Activated naive CD8-positive, alpha-beta T cell treated with anti-CD3 and anti-CD28 coated beads for 36 hours (primary cell): ENCODE results near the gene DUSP22. TPM values are rescaled to one million over a fixed set of nuclear protein-coding genes. Genes with fewer than 3 reads are reported as not detected.

Experiments
- DNase-seq: peaks from one replicate; pipeline ENCODE4 v3.0.0; 2021
- H3K27ac Mint-ChIP-seq: one replicate; pipeline ENCODE4 v1.8.0; 2022; ENCODE audit warnings: mild to moderate bottlenecking, moderate library complexity, mixed read lengths
- H3K27me3 Mint-ChIP-seq: one replicate; pipeline ENCODE4 v1.8.0; 2022; ENCODE audit warnings: mild to moderate bottlenecking, mixed read lengths
- H3K36me3 Mint-ChIP-seq: one replicate; pipeline ENCODE4 v1.8.0; 2021; ENCODE audit warnings: mild to moderate bottlenecking, mixed read lengths
- H3K4me1 Mint-ChIP-seq: one replicate; pipeline ENCODE4 v1.8.0; 2021; ENCODE audit warnings: mixed read lengths
- H3K4me3 Mint-ChIP-seq: one replicate; pipeline ENCODE4 v1.8.0; 2022; ENCODE audit warnings: mild to moderate bottlenecking, moderate library complexity, mixed read lengths
- H3K9me3 Mint-ChIP-seq: one replicate; pipeline ENCODE4 v1.8.0; 2022; ENCODE audit warnings: mixed read lengths
- total RNA-seq, 2 experiments: library from RNA; stranded (reverse); gene quantifications; one replicate each; pipeline ENCODE4 v1.2.3, GENCODE V29; 2021

DUSP22 gene
- total RNA-seq, 2 experiments from 2014 or later: 22.9 to 23.9 TPM

GRCh38 chr6:358847-359246, 66.6 kb downstream of the DUSP22 start:
- H3K27me3 Mint-ChIP-seq: no peaks in the 10 kb centered on the region
- H3K9me3 Mint-ChIP-seq: peaks cover 4% of the 10 kb centered on the region
- peaks cover 15% of the 10 kb centered on the region for H3K4me1 Mint-ChIP-seq
- peaks cover 3% of the 10 kb centered on the region for H3K36me3 Mint-ChIP-seq
- DNase-seq: no peak
- no peak overlapping the region for H3K4me3 Mint-ChIP-seq
- no peak overlapping the region for H3K27ac Mint-ChIP-seq

GRCh38 chr6:359261-360035, 67.2 kb downstream of the DUSP22 start:
- no peaks in the 10 kb centered on the region for H3K27me3 Mint-ChIP-seq
- DNase-seq: no peak
- no peak overlapping the region for H3K27ac Mint-ChIP-seq
- H3K4me3 Mint-ChIP-seq: no peak overlapping the region
- peaks cover 3% of the 10 kb centered on the region for H3K36me3 Mint-ChIP-seq
- H3K9me3 Mint-ChIP-seq: peaks cover 10% of the 10 kb centered on the region
- H3K4me1 Mint-ChIP-seq: peaks cover 15% of the 10 kb centered on the region

DNA sequence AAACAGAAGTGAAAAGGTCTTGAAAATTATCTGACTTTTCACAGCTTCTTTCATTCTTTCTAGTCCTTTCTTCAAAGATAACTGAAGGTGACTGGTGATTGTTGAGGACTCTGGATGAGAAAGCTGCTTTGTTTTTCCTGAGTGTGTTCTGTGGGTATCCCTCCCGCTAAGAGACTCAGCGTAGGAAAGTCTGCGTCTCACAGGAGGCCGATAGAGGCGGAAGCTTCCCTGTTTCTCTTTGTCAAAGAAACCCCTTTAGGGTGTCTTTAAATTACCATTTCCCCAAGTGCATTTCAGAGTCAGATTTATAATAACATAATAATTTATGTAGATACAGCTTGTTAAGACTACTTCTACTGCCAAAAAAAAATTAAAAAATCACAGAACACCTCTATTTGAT, 68.1 kb downstream of the DUSP22 start:
- Mint-ChIP-seq H3K4me3 (no peak overlapping the region), H3K27me3 (no peaks in the 10 kb centered on the region), H3K27ac (no peak overlapping the region), H3K4me1 (peaks cover 15% of the 10 kb centered on the region), H3K36me3 (peaks cover 3% of the 10 kb centered on the region), H3K9me3 (peaks cover 11% of the 10 kb centered on the region)
- no peak for DNase-seq

- Mint-ChIP-seq H3K36me3 (peaks cover 3% of the 10 kb centered on the region), H3K27ac (no peak overlapping the region), H3K4me3 (no peak overlapping the region), H3K4me1 (peaks cover 15% of the 10 kb centered on the region), H3K27me3 (no peaks in the 10 kb centered on the region), H3K9me3 (peaks cover 11% of the 10 kb centered on the region)
- DNase-seq: no peak
Measured at GRCh38 chr6:360764-361373, 68.6 kb downstream of the DUSP22 start.

DNA sequence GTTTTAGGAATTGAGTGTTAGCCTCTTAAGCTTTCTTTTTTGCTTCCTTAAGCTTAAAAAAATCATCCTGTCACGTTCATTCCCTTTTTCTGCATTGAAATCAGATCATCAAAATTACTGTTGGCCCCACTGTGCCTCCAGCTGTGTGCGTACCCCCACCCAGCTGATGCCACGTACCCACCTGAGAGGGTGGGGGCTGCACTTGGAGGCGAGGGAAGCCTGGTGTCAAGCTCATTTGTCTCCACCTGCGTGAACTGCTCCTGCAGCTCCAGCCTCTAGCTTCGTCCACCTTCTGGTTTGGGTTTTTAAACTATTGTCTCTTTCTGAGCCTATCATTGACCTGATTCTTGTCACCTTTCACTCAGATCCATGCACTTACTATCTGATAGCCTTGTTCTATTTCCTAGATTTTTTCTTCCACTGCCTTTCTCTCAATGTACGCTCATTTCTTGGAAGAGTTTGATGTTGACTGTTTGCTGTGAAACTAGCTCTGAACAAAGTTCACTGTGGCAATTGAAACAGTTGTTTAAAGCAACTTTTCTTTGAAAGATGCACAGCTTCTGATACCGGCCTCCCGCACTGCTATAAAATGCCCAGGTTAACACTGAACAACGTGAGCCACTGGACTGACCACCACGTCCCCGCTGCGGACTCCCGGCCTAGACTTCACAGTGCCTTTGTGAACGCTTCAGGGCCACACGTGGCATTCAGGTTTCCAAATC, 69.3 kb downstream of the DUSP22 start:
- Mint-ChIP-seq H3K4me1 (peaks cover 12% of the 10 kb centered on the region), H3K9me3 (peaks cover 11% of the 10 kb centered on the region), H3K4me3 (no peak overlapping the region), H3K27ac (no peak overlapping the region), H3K27me3 (no peaks in the 10 kb centered on the region), H3K36me3 (peaks cover 3% of the 10 kb centered on the region)
- no peak for DNase-seq

GRCh38 chr6:362231-362923, 70.1 kb downstream of the DUSP22 start:
- Mint-ChIP-seq H3K27ac (no peak overlapping the region), H3K27me3 (no peaks in the 10 kb centered on the region), H3K4me3 (no peak overlapping the region), H3K4me1 (peaks cover 4% of the 10 kb centered on the region), H3K36me3 (no peaks in the 10 kb centered on the region), H3K9me3 (peaks cover 11% of the 10 kb centered on the region)
- DNase-seq: no peak

- DNase-seq: no peak
- Mint-ChIP-seq H3K27me3 (peaks cover 1% of the 10 kb centered on the region), H3K27ac (no peak overlapping the region), H3K36me3 (no peaks in the 10 kb centered on the region), H3K4me1 (peaks cover 3% of the 10 kb centered on the region), H3K9me3 (peaks cover 11% of the 10 kb centered on the region), H3K4me3 (no peak overlapping the region)
Measured at GRCh38 chr6:362924-363249, 70.6 kb downstream of the DUSP22 start.

DNA sequence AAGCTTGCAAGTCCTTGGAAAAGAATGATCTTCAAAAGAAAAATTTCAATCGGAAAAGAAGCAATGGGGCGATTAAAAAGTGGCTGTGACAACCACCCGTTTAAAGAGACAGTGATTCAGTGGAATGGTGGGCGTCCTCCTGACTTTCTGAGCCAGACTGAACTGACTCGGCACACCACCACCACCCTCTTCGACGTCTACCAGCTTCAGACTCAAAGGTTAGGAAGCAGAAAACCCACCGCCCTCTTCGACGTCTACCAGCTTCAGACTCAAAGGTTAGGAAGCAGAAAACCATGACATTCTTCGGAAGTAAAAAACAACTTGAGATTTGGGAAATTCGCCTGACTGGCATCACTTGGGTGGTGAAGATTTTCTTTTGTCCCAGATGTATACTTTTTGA, 71.0 kb downstream of the DUSP22 start:
- Mint-ChIP-seq H3K4me3 (no peak overlapping the region), H3K9me3 (peaks cover 11% of the 10 kb centered on the region), H3K36me3 (no peaks in the 10 kb centered on the region), H3K27ac (no peak overlapping the region), H3K4me1 (peaks cover 2% of the 10 kb centered on the region), H3K27me3 (peaks cover 5% of the 10 kb centered on the region)
- no peak for DNase-seq

GRCh38 chr6:363909-364308, 71.6 kb downstream of the DUSP22 start:
- Mint-ChIP-seq H3K36me3 (no peaks in the 10 kb centered on the region), H3K4me1 (no peaks in the 10 kb centered on the region), H3K4me3 (no peak overlapping the region), H3K27me3 (peaks cover 5% of the 10 kb centered on the region), H3K27ac (no peak overlapping the region), H3K9me3 (peaks cover 11% of the 10 kb centered on the region)
- DNase-seq: no peak

DNA sequence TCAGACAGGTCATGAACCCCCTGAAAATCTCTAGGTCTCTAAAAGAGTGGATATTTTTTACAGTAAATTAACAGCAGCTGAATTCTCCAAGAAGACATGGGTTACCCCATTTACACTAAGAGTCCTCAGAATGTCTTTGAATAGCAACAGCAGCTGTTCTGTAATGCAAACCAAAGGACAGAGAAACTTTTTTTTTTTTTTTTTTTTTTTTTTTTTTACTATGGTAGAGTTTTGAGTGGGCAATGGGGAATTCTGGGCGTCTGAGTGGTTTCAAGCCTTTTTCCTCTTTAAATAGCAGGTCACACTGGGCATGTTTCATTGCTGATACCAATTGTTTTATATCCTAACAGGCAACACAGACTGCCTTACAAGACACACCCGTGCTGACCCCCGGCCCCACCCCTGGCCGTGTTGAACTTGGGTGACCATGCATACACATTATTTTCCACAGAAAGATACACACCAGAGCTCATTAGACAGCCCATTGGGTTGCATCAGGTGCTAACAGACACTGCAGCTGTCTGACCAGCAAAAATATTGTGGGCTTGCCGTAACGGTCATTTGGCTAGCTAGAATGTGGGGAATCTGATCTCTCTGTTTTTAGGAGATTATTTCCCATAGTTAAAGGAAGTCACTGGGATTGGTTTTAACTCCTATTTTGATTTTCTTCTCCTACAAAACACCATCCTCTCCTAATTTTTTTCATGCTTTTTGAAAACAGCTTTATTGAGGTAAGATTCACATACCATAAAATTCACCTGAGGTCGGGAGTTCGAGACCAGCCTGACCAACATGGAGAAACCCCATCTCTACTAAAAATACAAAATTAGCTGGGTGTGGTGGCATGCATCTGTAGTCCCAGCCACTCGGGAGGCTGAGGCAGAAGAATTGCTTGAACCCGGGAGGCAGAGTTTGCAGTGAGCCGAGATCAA, 72.6 kb downstream of the DUSP22 start:
- H3K27me3 Mint-ChIP-seq: peaks cover 5% of the 10 kb centered on the region
- peaks cover 11% of the 10 kb centered on the region for H3K9me3 Mint-ChIP-seq
- no peak overlapping the region for H3K4me3 Mint-ChIP-seq
- DNase-seq: no peak
- no peak overlapping the region for H3K27ac Mint-ChIP-seq
- H3K36me3 Mint-ChIP-seq: no peaks in the 10 kb centered on the region
- H3K4me1 Mint-ChIP-seq: no peaks in the 10 kb centered on the region

GRCh38 chr6:365835-366234, 73.5 kb downstream of the DUSP22 start:
- no peak for DNase-seq
- no peak overlapping the region for H3K4me3 Mint-ChIP-seq
- H3K27me3 Mint-ChIP-seq: peaks cover 8% of the 10 kb centered on the region
- H3K27ac Mint-ChIP-seq: no peak overlapping the region
- no peaks in the 10 kb centered on the region for H3K4me1 Mint-ChIP-seq
- H3K9me3 Mint-ChIP-seq: peaks cover 11% of the 10 kb centered on the region
- H3K36me3 Mint-ChIP-seq: no peaks in the 10 kb centered on the region

DNA sequence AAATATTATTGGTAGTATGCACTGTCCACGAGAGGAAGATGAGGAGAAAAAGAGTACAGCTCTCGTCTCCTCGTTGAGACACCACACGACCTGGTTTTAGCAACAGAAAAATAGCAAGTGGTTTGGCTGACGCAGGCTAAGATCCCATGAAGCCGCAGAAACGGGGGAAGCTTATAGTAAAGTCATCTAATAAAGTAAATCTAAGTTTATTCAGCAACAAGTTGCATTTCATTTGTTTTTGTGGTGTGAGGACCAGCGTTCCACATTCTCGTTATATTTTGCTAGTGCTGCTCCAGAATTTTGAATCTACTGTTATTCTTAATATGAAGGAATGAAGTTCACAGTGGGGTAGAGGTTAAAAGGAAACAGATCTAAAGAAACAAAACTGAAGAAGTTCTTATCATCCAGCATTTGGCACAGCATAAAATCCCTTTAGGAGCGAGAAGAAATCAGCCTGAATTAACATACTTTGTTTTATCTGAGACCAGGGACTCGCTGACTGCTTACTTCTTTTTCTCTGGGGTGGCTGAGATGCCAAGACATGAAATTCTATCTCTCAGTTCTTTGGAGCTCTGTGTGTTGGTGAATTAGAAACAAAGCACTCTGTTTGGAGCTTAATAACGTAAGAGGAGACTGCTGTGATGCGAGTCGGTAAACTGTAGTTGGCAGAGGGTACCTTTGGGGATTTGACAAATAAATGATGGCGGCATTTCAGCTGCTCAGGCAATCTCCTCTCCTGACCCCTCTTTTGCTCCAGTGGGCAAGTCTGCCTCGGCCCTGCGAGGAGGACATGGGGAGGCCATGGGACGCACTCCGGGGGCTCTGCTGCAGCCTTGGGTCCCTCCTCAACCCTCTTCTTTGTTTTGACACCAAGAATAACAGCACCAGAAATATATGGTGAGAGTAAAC, 74.4 kb downstream of the DUSP22 start:
- Mint-ChIP-seq H3K9me3 (peaks cover 11% of the 10 kb centered on the region), H3K36me3 (no peaks in the 10 kb centered on the region), H3K4me3 (no peak overlapping the region), H3K27me3 (peaks cover 8% of the 10 kb centered on the region), H3K4me1 (no peaks in the 10 kb centered on the region), H3K27ac (no peak overlapping the region)
- DNase-seq: no peak

GRCh38 chr6:367298-367794, 75.1 kb downstream of the DUSP22 start:
- H3K4me3 Mint-ChIP-seq: no peak overlapping the region

More at GRCh38 chr6:367298-367794, 75.1 kb downstream of the DUSP22 start:
- Mint-ChIP-seq H3K27me3 (peaks cover 8% of the 10 kb centered on the region), H3K9me3 (peaks cover 11% of the 10 kb centered on the region), H3K36me3 (no peaks in the 10 kb centered on the region), H3K4me1 (no peaks in the 10 kb centered on the region), H3K27ac (no peak overlapping the region)
- DNase-seq: no peak
